Neuronal stem cell (in vitro differentiated cells): ENCODE results near the gene DCDC2C.

Experiments used
- DNase-seq: peaks from one replicate; pipeline ENCODE4 v3.0.0-alpha.2; 2013; ENCODE audit warnings: low spot score
- H2AFZ ChIP-seq: one replicate; pipeline ENCODE4 v1.6.1; 2013; ENCODE audit warnings: mild to moderate bottlenecking, low read length, inconsistent platforms
- H2AK5ac ChIP-seq: 2 replicates; pipeline ENCODE4 v1.6.1; 2013; ENCODE audit warnings: low read depth, mild to moderate bottlenecking, inconsistent platforms, low read length, moderate library complexity, mixed read lengths
- H2BK120ac ChIP-seq: 2 replicates; pipeline ENCODE4 v1.6.1; 2013; ENCODE audit warnings: low read depth, mild to moderate bottlenecking, inconsistent platforms, low read length, moderate library complexity, mixed read lengths
- H2BK12ac ChIP-seq: one replicate; pipeline ENCODE4 v1.6.1; 2013; ENCODE audit warnings: low read length, inconsistent platforms
- H2BK15ac ChIP-seq: 2 replicates; pipeline ENCODE4 v1.6.1; 2013; ENCODE audit warnings: mild to moderate bottlenecking, low read length, inconsistent platforms, mixed read lengths
- H2BK5ac ChIP-seq: one replicate; pipeline ENCODE4 v1.6.1; 2013; ENCODE audit warnings: inconsistent platforms, mild to moderate bottlenecking, low read length, moderate library complexity
- H3K14ac ChIP-seq: one replicate; pipeline ENCODE4 v1.6.1; 2013; ENCODE audit warnings: low read length, inconsistent platforms
- H3K18ac ChIP-seq: 2 replicates; pipeline ENCODE4 v1.6.1; 2013; ENCODE audit warnings: low read length, inconsistent platforms
- H3K23ac ChIP-seq: 2 replicates; pipeline ENCODE4 v1.6.1; 2013; ENCODE audit warnings: low read depth, mild to moderate bottlenecking, mixed read lengths, low read length, inconsistent platforms; ENCODE audit not compliant: poor library complexity
- H3K27ac ChIP-seq: replicated peaks from 3 replicates; pipeline ENCODE4 v1.5.1; 2013; ENCODE audit warnings: low read length, inconsistent platforms
- H3K27me3 ChIP-seq, 3 experiments: 2 replicates each; pipeline ENCODE4 v1.6.1; 2013; ENCODE audit warnings: low read length in 3 of 3, mild to moderate bottlenecking in 2 of 3, inconsistent platforms in 1 of 3, low read depth in 1 of 3, mixed read lengths in 1 of 3, moderate library complexity in 1 of 3; ENCODE audit not compliant: control insufficient read depth in 3 of 3, insufficient read depth in 3 of 3
- H3K36me3 ChIP-seq, 2 donors: replicated peaks in 1 of 2; 2 replicates each; pipeline ENCODE4 v1.6.1; 2013; ENCODE audit warnings: low read length in 2 of 2; ENCODE audit not compliant: control insufficient read depth in 2 of 2, insufficient read depth in 2 of 2
- H3K4ac ChIP-seq: 2 replicates; pipeline ENCODE4 v1.6.1; 2013; ENCODE audit warnings: inconsistent platforms, mild to moderate bottlenecking, low read length, moderate library complexity
- H3K4me1 ChIP-seq, 2 donors: 1 replicate in 1 of 2; 2 replicates in 1 of 2; pipeline ENCODE4 v1.6.1; 2013; ENCODE audit warnings: low read length in 2 of 2, low read depth in 1 of 2; ENCODE audit not compliant: control insufficient read depth in 2 of 2, insufficient read depth in 1 of 2
- H3K4me2 ChIP-seq: one replicate; pipeline ENCODE4 v1.6.1; 2013; ENCODE audit warnings: mild to moderate bottlenecking, low read length, inconsistent platforms; ENCODE audit not compliant: insufficient read depth, poor library complexity, severe bottlenecking
- H3K4me3 ChIP-seq, 2 donors: 2 replicates each; pipeline ENCODE4 v1.5.1; 2013; ENCODE audit warnings: low read length in 2 of 2, mild to moderate bottlenecking in 2 of 2, inconsistent platforms in 1 of 2, moderate library complexity in 1 of 2
- H3K79me1 ChIP-seq: one replicate; pipeline ENCODE4 v1.6.1; 2013; ENCODE audit warnings: low read depth, mild to moderate bottlenecking, inconsistent platforms, low read length, moderate library complexity
- H3K9ac ChIP-seq: one replicate; pipeline ENCODE4 v1.6.1; 2013; ENCODE audit warnings: mild to moderate bottlenecking, low read depth, low read length, inconsistent platforms; ENCODE audit not compliant: poor library complexity
- H3K9me3 ChIP-seq, 2 donors: replicated peaks in 1 of 2; 2 replicates each; pipeline versions ENCODE3 to v1.6.1; 2013; ENCODE audit warnings: low read length in 2 of 2, mild to moderate bottlenecking in 2 of 2, inconsistent platforms in 1 of 2, low read depth in 1 of 2, mixed read lengths in 1 of 2, moderate library complexity in 1 of 2; ENCODE audit not compliant: control insufficient read depth in 2 of 2, insufficient read depth in 1 of 2
- H4K8ac ChIP-seq: one replicate; pipeline ENCODE4 v1.6.1; 2013; ENCODE audit warnings: low read depth, mild to moderate bottlenecking, inconsistent platforms, low read length, moderate library complexity
- H4K91ac ChIP-seq: one replicate; pipeline ENCODE4 v1.6.1; 2013; ENCODE audit warnings: low read length, low read depth, mild to moderate bottlenecking, inconsistent platforms; ENCODE audit not compliant: poor library complexity
- WGBS, 2 donors: extraction: QIAGEN DNeasy Blood & Tissue Kit; methylation state at CpG; one replicate each; pipeline ENCODE4 v1.1.7; 2013; ENCODE audit warnings: missing lambda C conversion rate in 2 of 2, mixed read lengths in 1 of 2; ENCODE audit not compliant: insufficient read length in 2 of 2, insufficient replicate concordance in 1 of 2; ENCODE audit errors: extremely low coverage in 2 of 2; 5-methylcytosine and 5-hydroxymethylcytosine counted together

DCDC2C gene

DNA sequence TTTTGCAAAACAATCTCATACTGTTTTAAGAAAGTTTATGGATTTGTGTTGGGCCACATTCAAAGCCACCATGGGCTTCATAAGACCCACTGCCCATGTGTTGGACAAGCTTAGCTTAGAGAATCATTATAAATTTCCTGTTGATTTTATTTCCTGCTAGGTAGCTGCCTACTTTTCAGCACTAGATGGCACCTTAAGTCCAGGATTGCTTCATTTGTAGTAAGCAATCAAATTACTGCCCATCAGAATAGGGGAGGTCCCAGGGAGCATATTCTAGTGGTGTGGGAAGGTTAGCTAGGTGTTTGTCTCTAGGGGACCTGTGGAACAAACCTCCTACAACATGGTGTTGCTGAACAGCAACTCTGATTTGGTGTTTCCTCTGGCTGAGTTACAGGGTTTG is 11.0 kb upstream of the DCDC2C start:
- Histone ChIP-seq H3K27me3 (no peaks in the 10 kb centered on the region), H2BK5ac (no peak overlapping the region), H2BK12ac (no peak overlapping the region), H2BK120ac (no peak overlapping the region), H3K36me3 (no peaks in the 10 kb centered on the region), H3K27ac (no peak overlapping the region), H3K4ac (no peak overlapping the region), H2BK15ac (no peak overlapping the region), H2AFZ (no peak overlapping the region), H3K18ac (no peak overlapping the region), H3K9me3 (peaks cover 0 to 3% of the 10 kb centered on the region in 2 donors), H2AK5ac (no peak overlapping the region), H3K4me1 (no peaks in the 10 kb centered on the region), H3K79me1 (no peaks in the 10 kb centered on the region), H3K14ac (no peak overlapping the region), H3K4me3 (no peak overlapping the region), H4K8ac (no peak overlapping the region), H3K9ac (no peak overlapping the region), H3K4me2 (no peak overlapping the region), H3K23ac (no peak overlapping the region), H4K91ac (no peak overlapping the region)
- peak; percentile 18 for DNase-seq

- Histone ChIP-seq H3K9me3 (no peaks in the 10 kb centered on the region), H3K14ac (no peak overlapping the region), H3K18ac (no peak overlapping the region), H3K79me1 (no peaks in the 10 kb centered on the region), H2BK12ac (no peak overlapping the region), H3K27me3 (peaks cover 0 to 5% (median 0%) of the 10 kb centered on the region in 3 experiments), H2AK5ac (no peak overlapping the region), H2BK15ac (no peak overlapping the region), H3K9ac (no peak overlapping the region), H3K4ac (no peak overlapping the region), H3K27ac (no peak overlapping the region), H2AFZ (no peak overlapping the region), H3K23ac (no peak overlapping the region), H3K36me3 (no peaks in the 10 kb centered on the region), H2BK120ac (no peak overlapping the region), H2BK5ac (no peak overlapping the region), H3K4me2 (no peak overlapping the region), H4K91ac (no peak overlapping the region), H3K4me3 (no peak overlapping the region), H4K8ac (no peak overlapping the region), H3K4me1 (no peaks in the 10 kb centered on the region)
- WGBS, 2 donors = no CpG with 5 or more reads among the region's 3 CpGs
- no peak for DNase-seq
These were observed 6.8 kb upstream of the DCDC2C start for GRCh38 chr2:3696545-3696944.

- no peak overlapping the region for H3K4ac ChIP-seq
- no CpG with 5 or more reads among the region's 5 CpGs for WGBS, 2 donors
- H3K27me3 ChIP-seq = peaks cover 0 to 7% (median 3%) of the 10 kb centered on the region in 3 experiments
- no peak overlapping the region for H2BK12ac ChIP-seq
- no peak overlapping the region for H2AFZ ChIP-seq
- no peak overlapping the region for H4K8ac ChIP-seq
- no peak overlapping the region for H2BK5ac ChIP-seq
- H3K9me3 ChIP-seq = peaks cover 0 to 11% of the 10 kb centered on the region in 2 donors
- DNase-seq = no peak
- no peaks in the 10 kb centered on the region for H3K79me1 ChIP-seq
- H3K18ac ChIP-seq = no peak overlapping the region
- H3K4me2 ChIP-seq = no peak overlapping the region
- H2AK5ac ChIP-seq = no peak overlapping the region
- no peak overlapping the region for H3K27ac ChIP-seq
- no peaks in the 10 kb centered on the region for H3K36me3 ChIP-seq
- H3K23ac ChIP-seq = no peak overlapping the region
- H3K4me1 ChIP-seq = peaks cover 0 to 4% of the 10 kb centered on the region in 2 donors
- no peak overlapping the region for H3K4me3 ChIP-seq
- H2BK15ac ChIP-seq = no peak overlapping the region
- H4K91ac ChIP-seq = no peak overlapping the region
- no peak overlapping the region for H3K14ac ChIP-seq
- no peak overlapping the region for H3K9ac ChIP-seq
- no peak overlapping the region for H2BK120ac ChIP-seq
These were observed 2.3 kb upstream of the DCDC2C start for GRCh38 chr2:3701071-3701470.

DNA sequence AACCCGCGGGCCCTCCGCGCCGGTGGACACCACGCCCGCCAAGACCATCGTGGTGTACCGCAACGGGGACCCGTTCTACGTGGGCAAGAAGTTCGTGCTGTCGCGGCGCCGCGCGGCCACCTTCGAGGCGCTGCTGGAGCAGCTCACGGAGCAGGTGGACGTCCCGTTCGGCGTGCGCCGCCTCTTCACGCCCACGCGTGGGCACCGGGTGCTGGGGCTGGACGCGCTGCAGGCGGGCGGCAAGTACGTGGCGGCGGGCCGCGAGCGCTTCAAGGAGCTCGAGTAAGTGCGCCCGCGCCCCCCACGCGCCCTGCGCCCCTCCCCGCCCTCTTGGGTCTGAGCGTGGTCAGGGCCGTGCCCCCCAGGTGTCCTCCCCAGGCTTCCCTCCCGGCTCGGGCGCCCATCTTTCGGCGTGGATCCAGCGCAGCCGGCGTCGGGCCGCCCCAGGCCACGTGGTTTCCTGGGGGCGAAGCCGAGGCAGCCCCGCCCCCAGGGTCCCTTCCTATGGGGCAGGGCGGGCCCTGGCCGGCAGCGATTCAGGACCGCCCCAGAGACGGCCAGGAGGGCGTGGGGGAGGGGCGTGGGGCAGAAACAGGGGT is 481 bp downstream of the DCDC2C start:
- Histone ChIP-seq H2AK5ac (peak overlapping the region; percentile 91), H3K79me1 (no peaks in the 10 kb centered on the region), H2BK12ac (peak overlapping the region; percentile 46), H3K27ac (no peak overlapping the region), H3K9me3 (peaks cover 0 to 11% of the 10 kb centered on the region in 2 donors), H3K9ac (peak overlapping the region; percentile 66), H3K36me3 (no peaks in the 10 kb centered on the region), H3K4ac (no peak overlapping the region), H3K23ac (no peak overlapping the region), H3K4me2 (peak overlapping the region; percentile 14), H4K91ac (no peak overlapping the region), H2BK5ac (no peak overlapping the region), H4K8ac (peak overlapping the region; percentile 88), H2BK120ac (peak overlapping the region; percentile 54), H2AFZ (no peak overlapping the region), H3K27me3 (peaks cover 0 to 26% (median 3%) of the 10 kb centered on the region in 3 experiments), H3K4me3 (no peak overlapping the region), H2BK15ac (no peak overlapping the region), H3K4me1 (peaks cover 4 to 5% of the 10 kb centered on the region in 2 donors), H3K14ac (no peak overlapping the region), H3K18ac (peak overlapping the region; percentile 79)
- no CpG with 5 or more reads among the region's 73 CpGs for WGBS, 2 donors
- DNase-seq = no peak
